GM12801 (cell line): ENCODE results near the gene PSG5.
"Not testable (repeated sequence)": the region's sequence is repeated elsewhere in the genome, so short reads cannot be mapped to it uniquely, and the experiment has no call there.

Source experiments
- CTCF ChIP-seq: IDR thresholded peaks from one replicate; pipeline ENCODE4 v1.5.1; 2011; ENCODE audit warnings: control low read depth; ENCODE audit not compliant: insufficient read length; ENCODE audit errors: extremely low read depth

PSG5 gene

GRCh38 chr19:43186311-43186935, at the start of gene PSG5:
PSG5 (minus strand) TSS chr19:43186536; CDS start chr19:43186405, 131 bp downstream.
- not testable (repeated sequence) for TF ChIP-seq CTCF

DNA sequence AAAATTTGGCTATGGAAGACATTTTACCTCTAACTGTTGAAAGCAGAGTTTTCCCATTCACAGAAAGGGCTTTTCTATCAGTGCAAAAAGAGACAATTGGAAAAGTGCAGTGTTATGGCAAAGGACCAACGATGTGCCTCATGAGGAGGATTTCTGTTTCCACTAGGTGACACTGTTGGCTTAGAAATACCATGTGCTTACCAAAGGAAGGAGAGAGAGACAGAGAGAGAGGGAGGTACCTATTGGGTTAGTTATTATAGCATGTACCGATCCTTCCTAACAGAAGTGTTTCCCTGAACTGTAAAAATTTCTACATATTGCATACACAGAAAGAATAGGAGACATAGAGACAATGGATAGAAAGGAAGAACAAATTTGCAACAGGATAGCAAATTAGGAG, 43.0 kb upstream of the PSG5 start:
- no peak for TF ChIP-seq CTCF

DNA sequence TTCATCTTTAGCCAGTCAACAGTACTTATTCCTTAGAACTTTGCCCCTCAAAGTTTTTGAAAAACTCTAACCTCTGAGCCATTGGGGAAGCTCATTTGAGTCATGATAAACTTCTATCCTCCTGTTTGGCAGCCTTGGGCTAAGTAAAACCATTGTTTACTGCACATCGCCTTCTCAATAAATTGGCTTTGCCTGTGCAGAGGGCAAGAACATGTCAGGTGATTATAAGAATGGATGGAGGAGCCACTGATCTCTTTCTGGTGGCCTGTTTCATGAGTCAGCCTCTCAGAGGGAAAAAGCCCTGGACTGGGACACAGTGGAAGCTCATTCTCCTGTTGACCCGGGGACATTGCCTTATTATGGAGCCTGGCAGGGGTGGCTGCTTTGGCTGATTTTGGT, 38.5 kb upstream of the PSG5 start:
- no peak for TF ChIP-seq CTCF

DNA sequence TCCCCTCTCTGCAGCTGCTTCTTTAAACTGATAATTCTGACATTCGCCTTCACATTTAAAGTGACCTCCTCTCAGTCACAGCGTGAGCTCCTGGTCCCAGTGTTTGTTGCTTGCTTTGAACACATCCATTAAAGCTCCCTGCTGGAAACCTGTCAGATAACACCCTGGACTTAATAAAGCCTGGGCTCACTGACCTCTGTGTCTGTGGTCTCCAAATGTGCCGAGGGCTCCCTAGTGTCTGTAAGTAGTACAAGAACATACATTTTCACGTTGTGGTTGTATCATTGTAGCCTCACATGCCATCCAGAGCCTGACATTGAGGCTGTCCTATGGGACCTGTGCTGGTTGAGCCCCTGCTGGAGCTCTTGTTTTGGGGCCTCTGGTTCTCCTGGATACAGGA, 21.7 kb upstream of the PSG5 start:
- no peak for TF ChIP-seq CTCF

DNA sequence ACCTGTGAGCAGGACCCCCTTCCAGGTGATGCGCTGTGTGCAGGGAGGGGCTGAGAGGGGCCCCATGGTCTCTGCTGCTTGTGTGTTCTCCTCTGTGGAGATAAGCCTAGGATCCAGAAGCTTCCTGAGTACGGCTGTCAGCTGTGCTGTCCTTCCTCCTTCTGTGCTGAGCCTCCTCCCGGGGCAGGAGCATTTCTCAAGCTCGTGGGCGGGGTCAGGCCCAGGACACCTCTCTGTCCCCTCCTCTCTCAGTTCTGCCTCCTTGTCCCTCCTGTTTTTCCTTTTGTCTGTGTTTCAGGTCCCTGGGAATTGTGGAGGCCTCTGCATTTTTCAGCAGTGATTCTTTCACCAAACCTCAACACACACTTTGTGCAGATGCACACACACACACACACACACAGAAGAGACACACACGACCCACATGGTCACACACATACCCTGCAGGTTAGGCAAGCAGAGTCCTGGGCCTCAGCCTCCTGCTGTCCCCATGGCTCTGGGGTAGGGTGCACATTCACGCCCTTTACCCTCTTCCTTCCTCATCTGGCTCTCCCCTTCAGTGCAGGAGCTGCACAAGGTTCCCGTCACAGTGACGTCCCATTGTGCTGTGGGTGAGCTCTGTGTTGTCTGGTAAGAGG, 19.3 kb upstream of the PSG5 start, which contains the start of gene PSG4:
PSG4 (minus strand) TSS at position 168 of the 635 bp plus-strand sequence; CDS start at position 66, 102 bp downstream.
- TF ChIP-seq CTCF: not testable (repeated sequence)

- TF ChIP-seq CTCF: no peak
Observed at GRCh38 chr19:43152214-43152613, 34.1 kb downstream of the PSG5 start.

DNA sequence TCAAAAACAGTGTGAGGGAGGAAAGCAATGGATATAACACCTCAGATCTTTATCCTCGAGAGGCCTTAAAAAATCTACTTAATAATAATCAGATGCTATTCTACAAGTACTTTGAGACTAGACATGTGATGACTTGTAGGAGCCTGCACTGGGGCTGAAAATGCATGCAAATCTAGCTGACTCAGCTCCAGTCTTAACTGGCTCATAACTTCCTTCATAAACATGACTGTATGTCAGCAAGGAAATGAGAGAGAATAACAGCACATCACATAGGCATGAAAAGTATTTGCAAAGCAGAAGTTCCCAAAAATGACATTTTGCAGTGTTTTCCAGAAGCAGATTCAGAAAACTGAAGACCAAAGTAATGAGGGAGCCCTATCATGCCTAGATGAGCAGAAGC, 38.1 kb downstream of the PSG5 start:
- no peak for TF ChIP-seq CTCF
